HL-60 (cell line): ENCODE results near the gene SDC1.

Experiments used
- DNase-seq, 2 experiments: peaks; one replicate each; pipeline ENCODE4 v3.0.0-alpha.2; 2010 to 2020; ENCODE audit warnings: low read depth in 1 of 2, low spot score in 1 of 2
- H3K27ac ChIP-seq: fragments of 250-450 bp; sonication (Bioruptor Pico); replicated peaks from 2 replicates; pipeline ENCODE4 v1.5.1; 2020; ENCODE audit warnings: mild to moderate bottlenecking, moderate library complexity
- H3K27me3 ChIP-seq: fragments of 250-450 bp; sonication (Bioruptor Pico); 2 replicates; pipeline ENCODE4 v1.5.1; 2021; ENCODE audit warnings: mild to moderate bottlenecking, moderate library complexity; ENCODE audit not compliant: insufficient read depth, poor library complexity, severe bottlenecking
- H3K4me3 ChIP-seq: replicated peaks from 2 replicates; pipeline ENCODE4 v1.5.1; 2011; ENCODE audit warnings: mild to moderate bottlenecking, control low read depth, low read length; ENCODE audit not compliant: insufficient read depth
- CTCF ChIP-seq: IDR thresholded peaks from one replicate; pipeline ENCODE4 v1.5.1; 2011; ENCODE audit warnings: low read length, control low read depth, inconsistent platforms; ENCODE audit not compliant: insufficient read depth
- GABPA ChIP-seq: IDR thresholded peaks from 2 replicates; pipeline ENCODE4 v1.6.1; 2012; ENCODE audit warnings: low read depth
- POLR2AphosphoS5 ChIP-seq: IDR thresholded peaks from 2 replicates; pipeline ENCODE4 v1.6.1; 2012; ENCODE audit warnings: low read depth
- SPI1 ChIP-seq: IDR thresholded peaks from 2 replicates; pipeline ENCODE4 v1.6.1; 2012; ENCODE audit warnings: low read depth, mild to moderate bottlenecking, borderline replicate concordance
- TF ChIP-seq, protein P1 (sequence below): IDR thresholded peaks from 2 replicates; pipeline ENCODE4 v1.6.1; 2012; ENCODE audit warnings: low read depth; ENCODE audit not compliant: insufficient replicate concordance

Gene SDC1

GRCh38 chr2:20215183-20216040 lies 9.5 kb downstream of the SDC1 start:
- no peak for TF ChIP-seq GABPA
- DNase-seq: no peak
- H3K27ac ChIP-seq: no peak overlapping the region
- no peak overlapping the region for H3K4me3 ChIP-seq
- no peaks in the 10 kb centered on the region for H3K27me3 ChIP-seq

GRCh38 chr2:20214566-20215182 lies 10.3 kb downstream of the SDC1 start:
- Histone ChIP-seq H3K27me3 (no peaks in the 10 kb centered on the region), H3K4me3 (no peak overlapping the region), H3K27ac (no peak overlapping the region)
- TF ChIP-seq CTCF (no peak), GABPA (no peak), POLR2AphosphoS5 (no peak)
- TF ChIP-seq, protein P1, sequence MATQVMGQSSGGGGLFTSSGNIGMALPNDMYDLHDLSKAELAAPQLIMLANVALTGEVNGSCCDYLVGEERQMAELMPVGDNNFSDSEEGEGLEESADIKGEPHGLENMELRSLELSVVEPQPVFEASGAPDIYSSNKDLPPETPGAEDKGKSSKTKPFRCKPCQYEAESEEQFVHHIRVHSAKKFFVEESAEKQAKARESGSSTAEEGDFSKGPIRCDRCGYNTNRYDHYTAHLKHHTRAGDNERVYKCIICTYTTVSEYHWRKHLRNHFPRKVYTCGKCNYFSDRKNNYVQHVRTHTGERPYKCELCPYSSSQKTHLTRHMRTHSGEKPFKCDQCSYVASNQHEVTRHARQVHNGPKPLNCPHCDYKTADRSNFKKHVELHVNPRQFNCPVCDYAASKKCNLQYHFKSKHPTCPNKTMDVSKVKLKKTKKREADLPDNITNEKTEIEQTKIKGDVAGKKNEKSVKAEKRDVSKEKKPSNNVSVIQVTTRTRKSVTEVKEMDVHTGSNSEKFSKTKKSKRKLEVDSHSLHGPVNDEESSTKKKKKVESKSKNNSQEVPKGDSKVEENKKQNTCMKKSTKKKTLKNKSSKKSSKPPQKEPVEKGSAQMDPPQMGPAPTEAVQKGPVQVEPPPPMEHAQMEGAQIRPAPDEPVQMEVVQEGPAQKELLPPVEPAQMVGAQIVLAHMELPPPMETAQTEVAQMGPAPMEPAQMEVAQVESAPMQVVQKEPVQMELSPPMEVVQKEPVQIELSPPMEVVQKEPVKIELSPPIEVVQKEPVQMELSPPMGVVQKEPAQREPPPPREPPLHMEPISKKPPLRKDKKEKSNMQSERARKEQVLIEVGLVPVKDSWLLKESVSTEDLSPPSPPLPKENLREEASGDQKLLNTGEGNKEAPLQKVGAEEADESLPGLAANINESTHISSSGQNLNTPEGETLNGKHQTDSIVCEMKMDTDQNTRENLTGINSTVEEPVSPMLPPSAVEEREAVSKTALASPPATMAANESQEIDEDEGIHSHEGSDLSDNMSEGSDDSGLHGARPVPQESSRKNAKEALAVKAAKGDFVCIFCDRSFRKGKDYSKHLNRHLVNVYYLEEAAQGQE: no peak
- DNase-seq: no peak

- Histone ChIP-seq H3K4me3 (no peak overlapping the region), H3K27ac (no peak overlapping the region), H3K27me3 (no peaks in the 10 kb centered on the region)
- DNase-seq: no peak
- TF ChIP-seq GABPA (no peak), CTCF (no peak), POLR2AphosphoS5 (no peak), SPI1 (no peak)
- TF ChIP-seq, protein P1: no peak
Observed at GRCh38 chr2:20213651-20214565, 11.0 kb downstream of the SDC1 start.
